Kidney epithelial cell (primary cell): ENCODE results near the gene KRTAP9-7. TPM values are rescaled to one million over a fixed set of nuclear protein-coding genes. Genes with fewer than 3 reads are reported as not detected.
A peak's percentile ranks its signal among the peaks of the same experiment; 100 is the strongest.

Experiments used
- DNase-seq: peaks from one replicate; pipeline ENCODE4 v3.0.0-alpha.2; 2010; ENCODE audit warnings: low read depth
- H3K27me3 ChIP-seq: 2 replicates; pipeline ENCODE4 v1.6.0; 2011; ENCODE audit warnings: low read length; ENCODE audit not compliant: control insufficient read depth, insufficient read depth
- H3K36me3 ChIP-seq: 2 replicates; pipeline ENCODE4 v1.5.1; 2011; ENCODE audit warnings: low read length; ENCODE audit not compliant: control insufficient read depth, insufficient read depth
- H3K4me3 ChIP-seq: 2 replicates; pipeline ENCODE4 v1.5.1; 2011; ENCODE audit warnings: low read depth, mild to moderate bottlenecking, control low read depth, low read length
- CTCF ChIP-seq: IDR thresholded peaks from 2 replicates; pipeline ENCODE4 v1.5.1; 2011; ENCODE audit warnings: mild to moderate bottlenecking, moderate library complexity, low read length, control low read depth, inconsistent platforms; ENCODE audit not compliant: insufficient read depth, poor library complexity, severe bottlenecking
- total RNA-seq: library from RNA; depleted of rRNA; stranded (reverse); fragments of >200 nt; gene quantifications from 2 replicates; pipeline ENCODE4 v1.2.3, GENCODE V29; 2015

Gene KRTAP9-7
- total RNA-seq, 1 donor from 2014 or later: not detected

DNA sequence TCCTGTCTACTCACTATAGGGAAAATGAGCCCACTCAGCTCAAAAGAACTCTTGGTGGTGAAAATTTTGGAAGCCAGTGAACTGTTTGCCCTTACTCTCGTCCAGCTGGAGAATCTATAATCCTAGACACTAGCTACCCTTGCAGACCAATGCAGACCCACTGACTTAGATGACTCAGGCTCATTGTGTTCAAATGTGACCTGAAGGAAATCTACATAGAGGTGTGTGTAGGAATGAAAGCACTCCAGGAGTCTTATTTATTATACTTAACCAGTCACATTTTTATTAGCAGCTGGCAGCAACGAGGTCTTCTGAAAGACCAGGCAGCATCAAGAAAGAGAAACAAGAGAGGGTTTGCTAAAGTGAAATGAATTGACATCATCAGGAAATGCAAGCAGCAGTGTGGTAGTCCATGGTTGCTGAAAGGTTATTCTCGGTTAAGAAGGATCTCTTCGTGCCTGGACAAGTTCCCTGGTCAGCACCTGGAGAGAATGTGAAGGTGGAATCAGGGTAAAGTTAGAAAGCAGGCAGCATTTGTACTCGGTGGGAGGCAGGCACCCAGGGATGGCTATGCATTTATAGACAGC is 25.8 kb downstream of the KRTAP9-7 start:
- Histone ChIP-seq H3K36me3 (no peaks in the 10 kb centered on the region), H3K4me3 (no peak overlapping the region), H3K27me3 (no peaks in the 10 kb centered on the region)
- TF ChIP-seq CTCF: no peak
- DNase-seq: no peak

- no peak for TF ChIP-seq CTCF
- H3K4me3 ChIP-seq: no peak within 1 kb of the TSS
- no peaks in the 10 kb centered on the region for H3K36me3 ChIP-seq
- DNase-seq: no peak
- no peaks in the 10 kb centered on the region for H3K27me3 ChIP-seq
These were observed 26.7 kb downstream of the KRTAP9-7 start, which contains the start of gene KRTAP29-1 for GRCh38 chr17:41301916-41302901. Gene KRTAP29-1 (minus strand): TSS chr17:41302851. CDS start chr17:41302851, 0 bp downstream.

DNA sequence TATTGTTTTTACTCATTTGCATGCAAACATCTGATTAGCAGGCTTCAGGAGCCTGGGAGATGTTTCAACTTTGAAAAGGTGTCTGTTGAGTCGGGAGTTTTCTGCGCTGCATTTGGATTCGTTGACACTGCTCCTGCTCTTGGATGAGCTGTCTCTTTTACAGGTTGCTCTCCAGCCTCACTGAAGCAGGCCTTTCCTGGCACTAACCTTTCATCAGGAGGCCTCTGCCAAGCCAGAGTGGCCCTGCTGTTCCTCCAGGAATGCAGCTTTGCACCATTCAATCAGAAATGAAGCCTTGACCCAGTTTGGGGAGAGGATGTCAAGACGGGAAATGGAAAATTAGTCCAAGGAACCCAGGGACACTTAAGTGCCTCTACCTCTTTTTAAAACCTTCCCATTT is 27.5 kb downstream of the KRTAP9-7 start:
- Histone ChIP-seq H3K27me3 (no peaks in the 10 kb centered on the region), H3K36me3 (no peaks in the 10 kb centered on the region), H3K4me3 (no peak overlapping the region)
- TF ChIP-seq CTCF: no peak
- no peak for DNase-seq

- no peak for DNase-seq
- H3K36me3 ChIP-seq: no peaks in the 10 kb centered on the region
- TF ChIP-seq CTCF: no peak
- H3K27me3 ChIP-seq: no peaks in the 10 kb centered on the region
- H3K4me3 ChIP-seq: no peak overlapping the region
These were observed 28.6 kb downstream of the KRTAP9-7 start for GRCh38 chr17:41304091-41304490.

DNA sequence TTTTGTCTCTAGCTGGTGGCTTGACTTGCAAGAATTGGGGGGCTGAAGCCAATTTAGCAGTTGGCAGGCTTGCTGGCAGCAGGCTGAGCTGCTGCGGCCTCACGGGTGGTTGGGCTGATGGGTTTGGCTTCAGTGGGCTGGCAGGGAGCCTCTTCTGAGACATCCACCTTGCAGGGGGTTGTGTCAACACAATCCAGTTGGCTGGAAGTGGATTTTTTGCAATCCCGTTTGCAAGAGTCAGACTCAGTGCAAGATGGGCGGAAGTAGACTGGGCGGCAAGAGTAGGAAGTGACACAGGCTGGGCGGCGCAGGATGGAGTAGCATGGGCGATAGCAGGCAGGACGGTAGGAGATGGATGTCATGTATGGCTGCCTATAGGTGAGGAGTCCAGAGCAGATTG is 32.1 kb downstream of the KRTAP9-7 start:
- no peaks in the 10 kb centered on the region for H3K27me3 ChIP-seq
- no peaks in the 10 kb centered on the region for H3K36me3 ChIP-seq
- DNase-seq: peak; percentile 43
- no peak for TF ChIP-seq CTCF
- H3K4me3 ChIP-seq: no peak overlapping the region
